K562 (cell line): ENCODE data around the gene LRP1B. TPM values are rescaled to one million over a fixed set of nuclear protein-coding genes. Genes with fewer than 3 reads are reported as not detected.

Source experiments
- ATAC-seq: fragments of 200-7000 bp; cut with Tn5 transposase; 3 replicates; pipeline ENCODE4 v1.9.1; 2020; ENCODE audit warnings: moderate library complexity
- BruUV-seq: library from RNA; stranded (reverse); fragments of 400-500 nt; replicated peaks from 2 replicates; lab custom pipeline; 2021; lab: Mats Ljungman, UMichigan
- CTCF ChIA-PET: fragments of 300-600 bp; formaldehyde crosslinking; extraction: SDS; loops from one replicate; lab custom pipeline; 2021; ENCODE audit warnings: low intra/inter-chr PET ratio; lab: Yijun Ruan, JAX
- POLR2A ChIA-PET: fragments of 300-600, 350-650 bp; sonication (Branson Sonifier 250); formaldehyde crosslinking; extraction: SDS; loops from one replicate; lab custom pipeline; 2021; ENCODE audit warnings: antibody characterized with exemption, inconsistent platforms; lab: Yijun Ruan, JAX
- DNase-seq, 4 experiments: peaks; one replicate each; pipeline versions ENCODE4 v3.0.0 to v3.0.0-alpha.2; 2011 to 2018; ENCODE audit warnings: low spot score in 3 of 4, mixed read lengths in 3 of 4; ENCODE audit errors: extremely low read depth in 1 of 4
- FAIRE-seq: peaks from 2 replicates; lab custom pipeline; 2011; peaks lifted over from hg19 to GRCh38; lab: Jason Lieb, UNC
- H2AFZ ChIP-seq: 2 replicates; pipeline ENCODE4 v1.6.0; 2011; ENCODE audit warnings: low read depth, low read length, control low read depth, inconsistent platforms
- H3K27ac ChIP-seq: fragments of 200-600 bp; 3 replicates; pipeline ENCODE4 v1.8.0; 2011; ENCODE audit warnings: low read depth, mild to moderate bottlenecking, control low read depth, inconsistent platforms, low read length, moderate library complexity, mixed read lengths; ENCODE audit errors: extremely low read depth
- H3K27me3 ChIP-seq, 2 experiments: fragments of 300-600 bp in 1 of 2; 2 replicates in 1 of 2; 3 replicates in 1 of 2; pipeline versions ENCODE4 v1.6.0 to v1.8.0; 2011; ENCODE audit warnings: inconsistent platforms in 2 of 2, low read length in 2 of 2, mild to moderate bottlenecking in 1 of 2, mixed read lengths in 1 of 2, moderate library complexity in 1 of 2; ENCODE audit not compliant: control insufficient read depth in 2 of 2, insufficient read depth in 2 of 2
- H3K36me3 ChIP-seq: fragments of 300-600 bp; 3 replicates; pipeline ENCODE4 v1.8.0; 2011; ENCODE audit warnings: mild to moderate bottlenecking, low read length, inconsistent platforms; ENCODE audit not compliant: control insufficient read depth, insufficient read depth
- H3K4me1 ChIP-seq, 2 experiments: fragments of 200-600 bp in 1 of 2; replicated peaks in 1 of 2; 2 replicates in 1 of 2; 3 replicates in 1 of 2; pipeline versions ENCODE4 v1.5.1 to v1.8.0; 2011; ENCODE audit warnings: inconsistent platforms in 2 of 2, low read length in 2 of 2, mild to moderate bottlenecking in 1 of 2, mixed read lengths in 1 of 2, moderate library complexity in 1 of 2; ENCODE audit not compliant: control insufficient read depth in 2 of 2, insufficient read depth in 2 of 2
- H3K4me2 ChIP-seq: 2 replicates; pipeline ENCODE4 v1.6.1; 2011; ENCODE audit warnings: low read length, control low read depth, inconsistent platforms, mixed read lengths; ENCODE audit not compliant: insufficient read depth
- H3K4me3 ChIP-seq: fragments of 200-600 bp; sonication (generic), shearing (Covaris generic); 2 replicates; pipeline ENCODE4 v1.5.1; 2016; ENCODE audit warnings: control low read depth, inconsistent platforms
- H3K79me2 ChIP-seq: fragments of 200-600 bp; 3 replicates; pipeline ENCODE4 v1.8.0; 2011; ENCODE audit warnings: low read length, inconsistent platforms; ENCODE audit not compliant: control insufficient read depth, insufficient read depth
- H3K9ac ChIP-seq, 2 experiments: 2 replicates each; pipeline versions ENCODE4 v1.6.0 to v1.6.1; 2011; ENCODE audit warnings: low read depth in 2 of 2, low read length in 2 of 2, control low read depth in 1 of 2, inconsistent platforms in 1 of 2, mild to moderate bottlenecking in 1 of 2, mixed read lengths in 1 of 2; ENCODE audit not compliant: insufficient read depth in 1 of 2
- H3K9me1 ChIP-seq: one replicate; pipeline ENCODE4 v1.6.0; 2011; ENCODE audit warnings: inconsistent platforms, mild to moderate bottlenecking, low read length, moderate library complexity; ENCODE audit not compliant: control insufficient read depth, insufficient read depth
- H3K9me3 ChIP-seq: replicated peaks from 2 replicates; pipeline ENCODE4 v1.5.1; 2011; ENCODE audit warnings: low read depth, low read length, inconsistent platforms; ENCODE audit not compliant: control insufficient read depth, insufficient read depth
- H4K20me1 ChIP-seq: replicated peaks from 2 replicates; pipeline ENCODE4 v1.6.1; 2011; ENCODE audit warnings: low read length, inconsistent platforms, mixed read lengths; ENCODE audit not compliant: control insufficient read depth, insufficient read depth
- BMI1 ChIP-seq: fragments of 150-350 bp; IDR thresholded peaks from 2 replicates; pipeline ENCODE4 v1.6.1; 2014; ENCODE audit warnings: low read length
- GABPB1 ChIP-seq: sonication (generic); formaldehyde crosslinking; IDR thresholded peaks from 2 replicates; pipeline ENCODE4 v1.8.0; 2022; ENCODE audit warnings: mild to moderate bottlenecking, missing genetic modification reagents
- GTF2B ChIP-seq: IDR thresholded peaks from 2 replicates; pipeline ENCODE4 v1.6.1; 2011; ENCODE audit not compliant: insufficient read length; ENCODE audit errors: extremely low read depth
- NEUROD1 ChIP-seq: fragments of 150-350 bp; IDR thresholded peaks from 2 replicates; pipeline ENCODE4 v1.6.1; 2014; ENCODE audit warnings: borderline replicate concordance, low read length, low read depth; ENCODE audit not compliant: partially characterized antibody
- NKRF ChIP-seq: fragments of 450-650 bp; IDR thresholded peaks from 2 replicates; pipeline ENCODE4 v1.6.1; 2016; ENCODE audit warnings: borderline replicate concordance
- PHB ChIP-seq: fragments of 250-450 bp; sonication (Bioruptor Pico); IDR thresholded peaks from 2 replicates; pipeline ENCODE4 v1.5.0; 2021
- PKNOX1 ChIP-seq: fragments of 450-650 bp; IDR thresholded peaks from 2 replicates; pipeline ENCODE4 v1.6.1; 2016
- TEAD4 ChIP-seq, 2 experiments: sonication (generic) in 1 of 2; formaldehyde crosslinking in 1 of 2; IDR thresholded peaks; 2 replicates each; pipeline versions ENCODE4 v1.6.1 to v1.8.0; 2012 to 2022; ENCODE audit warnings: borderline replicate concordance in 1 of 2, inconsistent platforms in 1 of 2, low read length in 1 of 2, mild to moderate bottlenecking in 1 of 2, missing genetic modification reagents in 1 of 2
- ZBTB33 ChIP-seq: sonication (generic); formaldehyde crosslinking; IDR thresholded peaks from 2 replicates; pipeline ENCODE4 v1.8.1; 2023; ENCODE audit warnings: mild to moderate bottlenecking, missing genetic modification reagents
- ZNF589 ChIP-seq: fragments of 200-800 bp; sonication (Bioruptor generic); IDR thresholded peaks from 2 replicates; pipeline ENCODE4 v1.6.1; 2016; ENCODE audit warnings: low read depth, missing genetic modification characterization, missing compliant biosample characterization
- WGBS: fragments of 100-300 bp; shearing (Covaris generic); methylation state at CpG from one replicate; pipeline ENCODE4 v1.1.6; 2016; ENCODE audit warnings: low coverage, mixed read lengths; ENCODE audit not compliant: insufficient coverage; ENCODE audit errors: missing lambda C conversion rate; 5-methylcytosine and 5-hydroxymethylcytosine counted together
- in situ Hi-C: fragments of 300-500 bp; cut with MboI; formaldehyde crosslinking; loops from 4 replicates; pipeline ENCODE4 v1.15.0; 2018; ENCODE audit warnings: inconsistent platforms, mixed read lengths
- intact Hi-C: fragments of 100-400 bp; cut with micrococcal nuclease; formaldehyde crosslinking; loops from 2 replicates; pipeline ENCODE4 v1.14.2; 2022
- polyA plus RNA-seq, 8 experiments: library from polyadenylated mRNA; depleted of rRNA in 4 of 8; stranded (reverse) in 5 of 8; unstranded in 3 of 8; fragments of >200 nt; fragmentation: Nextera tagmentation in 2 of 8; fragmentation: Illumina TruSeq in 1 of 8; extraction: Ambion mirVana in 2 of 8; extraction: Trizol in 1 of 8; gene quantifications; 2 replicates each; pipeline versions ENCODE4 v1.2.1 to v1.2.3, GENCODE V29; 2011 to 2014; ENCODE audit warnings: inconsistent platforms in 1 of 8, missing spikeins in 1 of 8
- total RNA-seq, 7 experiments: library from RNA; depleted of rRNA in 6 of 7; stranded (reverse); fragments of >200 nt in 6 of 7; fragmentation: Illumina TruSeq in 2 of 7; extraction: Trizol in 2 of 7; gene quantifications; 2 replicates each; pipeline versions ENCODE4 v1.2.1 to v1.2.3, GENCODE V29; 2011 to 2021; ENCODE audit warnings: low replicate concordance in 1 of 7
- TF ChIP-seq, protein P1 (sequence below): fragments of 250-450 bp; sonication (Bioruptor Pico); IDR thresholded peaks from 2 replicates; pipeline ENCODE4 v1.8.0; 2021; ENCODE audit warnings: mild to moderate bottlenecking, moderate library complexity

LRP1B gene
- total and polyA plus RNA-seq, 9 of the 15 experiments (the other 6 are each of a cell fraction or from before 2014, with no cell fraction given), result not detected

- FAIRE-seq, result no peak
- H4K20me1 ChIP-seq, result no peaks in the 10 kb centered on the region
- H3K9ac ChIP-seq, result no peak overlapping the region
- no peak for DNase-seq
- no peaks in the 10 kb centered on the region for H3K27me3 ChIP-seq
- in situ Hi-C loops (no loop called here), intact Hi-C loops (no loop called here)
- no peaks in the 10 kb centered on the region for H3K36me3 ChIP-seq
- no peaks in the 10 kb centered on the region for H3K9me3 ChIP-seq
- ChIA-PET POLR2A (no interaction called here), CTCF (no interaction called here)
- no peaks in the 10 kb centered on the region for H3K4me1 ChIP-seq
- no peaks in the 10 kb centered on the region for H3K9me1 ChIP-seq
- no TSS peak for BruUV-seq
- no peak overlapping the region for H3K4me3 ChIP-seq
- H3K79me2 ChIP-seq, result no peaks in the 10 kb centered on the region
- H2AFZ ChIP-seq, result no peak overlapping the region
- no peak overlapping the region for H3K4me2 ChIP-seq
- ATAC-seq, result no peak
- 0% methylated on average over 2 of the region's 2 CpGs for WGBS
- TF ChIP-seq NEUROD1 (no peak), NKRF (no peak), GTF2B (no peak), ZNF589 (CRISPR knock-in tag) (no peak), PHB (no peak), BMI1 (no peak), GABPB1 (CRISPR knock-in tag) (no peak), PKNOX1 (no peak), ZBTB33 (no peak), TEAD4 (IDR thresholded peaks at IDR 0.05; ENCODE audit: low read length) (no peak), TEAD4 (CRISPR knock-in tag; IDR thresholded peaks at IDR 0.05; ENCODE audit: borderline replicate concordance) (no peak)
- TF ChIP-seq, protein P1, sequence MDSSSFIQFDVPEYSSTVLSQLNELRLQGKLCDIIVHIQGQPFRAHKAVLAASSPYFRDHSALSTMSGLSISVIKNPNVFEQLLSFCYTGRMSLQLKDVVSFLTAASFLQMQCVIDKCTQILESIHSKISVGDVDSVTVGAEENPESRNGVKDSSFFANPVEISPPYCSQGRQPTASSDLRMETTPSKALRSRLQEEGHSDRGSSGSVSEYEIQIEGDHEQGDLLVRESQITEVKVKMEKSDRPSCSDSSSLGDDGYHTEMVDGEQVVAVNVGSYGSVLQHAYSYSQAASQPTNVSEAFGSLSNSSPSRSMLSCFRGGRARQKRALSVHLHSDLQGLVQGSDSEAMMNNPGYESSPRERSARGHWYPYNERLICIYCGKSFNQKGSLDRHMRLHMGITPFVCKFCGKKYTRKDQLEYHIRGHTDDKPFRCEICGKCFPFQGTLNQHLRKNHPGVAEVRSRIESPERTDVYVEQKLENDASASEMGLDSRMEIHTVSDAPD (CRISPR knock-in tag), result no peak
- TF ChIP-seq, all 486 proteins: peak for 0
- H3K27ac ChIP-seq, result no peak overlapping the region
Measured at GRCh38 chr2:140440815-140441214, 1690.0 kb downstream of the LRP1B start.
